Measurements from ENCODE around the gene IQCB1. TPM values are rescaled to one million over a fixed set of nuclear protein-coding genes. Genes with fewer than 3 reads are reported as not detected.

IQCB1 gene, protein sequence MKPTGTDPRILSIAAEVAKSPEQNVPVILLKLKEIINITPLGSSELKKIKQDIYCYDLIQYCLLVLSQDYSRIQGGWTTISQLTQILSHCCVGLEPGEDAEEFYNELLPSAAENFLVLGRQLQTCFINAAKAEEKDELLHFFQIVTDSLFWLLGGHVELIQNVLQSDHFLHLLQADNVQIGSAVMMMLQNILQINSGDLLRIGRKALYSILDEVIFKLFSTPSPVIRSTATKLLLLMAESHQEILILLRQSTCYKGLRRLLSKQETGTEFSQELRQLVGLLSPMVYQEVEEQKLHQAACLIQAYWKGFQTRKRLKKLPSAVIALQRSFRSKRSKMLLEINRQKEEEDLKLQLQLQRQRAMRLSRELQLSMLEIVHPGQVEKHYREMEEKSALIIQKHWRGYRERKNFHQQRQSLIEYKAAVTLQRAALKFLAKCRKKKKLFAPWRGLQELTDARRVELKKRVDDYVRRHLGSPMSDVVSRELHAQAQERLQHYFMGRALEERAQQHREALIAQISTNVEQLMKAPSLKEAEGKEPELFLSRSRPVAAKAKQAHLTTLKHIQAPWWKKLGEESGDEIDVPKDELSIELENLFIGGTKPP
- total RNA-seq, result 10 to 100 TPM; 17.2 to 28.2 (median 21.3) TPM
- polyA plus RNA-seq, result 10 to 100 TPM; 15.3 to 15.4 TPM
- long read RNA-seq, donor 1, transcript IQCB1-201 (15 exons, 2,594 nt), result major isoform, 48 of 101 reads
- long read RNA-seq, donor 1, partial matches to known transcripts, result 21 of 101 reads
- long read RNA-seq, donor 1, other reads (novel, unspliced or antisense), result 26 of 101 reads
- long read RNA-seq, donor 2, transcript IQCB1-201 (15 exons, 2,594 nt), result major isoform, 48 of 65 reads
- long read RNA-seq, donor 2, partial matches to known transcripts, result 12 of 65 reads
- long read RNA-seq, donor 2, other reads (novel, unspliced or antisense), result 5 of 65 reads
- long read RNA-seq, donor 3, transcript IQCB1-201 (15 exons, 2,594 nt), result major isoform, 27 of 33 reads
- long read RNA-seq, donor 3, partial matches to known transcripts, result 1 of 33 reads
- long read RNA-seq, donor 3, other reads (novel, unspliced or antisense), result 3 of 33 reads

DNA sequence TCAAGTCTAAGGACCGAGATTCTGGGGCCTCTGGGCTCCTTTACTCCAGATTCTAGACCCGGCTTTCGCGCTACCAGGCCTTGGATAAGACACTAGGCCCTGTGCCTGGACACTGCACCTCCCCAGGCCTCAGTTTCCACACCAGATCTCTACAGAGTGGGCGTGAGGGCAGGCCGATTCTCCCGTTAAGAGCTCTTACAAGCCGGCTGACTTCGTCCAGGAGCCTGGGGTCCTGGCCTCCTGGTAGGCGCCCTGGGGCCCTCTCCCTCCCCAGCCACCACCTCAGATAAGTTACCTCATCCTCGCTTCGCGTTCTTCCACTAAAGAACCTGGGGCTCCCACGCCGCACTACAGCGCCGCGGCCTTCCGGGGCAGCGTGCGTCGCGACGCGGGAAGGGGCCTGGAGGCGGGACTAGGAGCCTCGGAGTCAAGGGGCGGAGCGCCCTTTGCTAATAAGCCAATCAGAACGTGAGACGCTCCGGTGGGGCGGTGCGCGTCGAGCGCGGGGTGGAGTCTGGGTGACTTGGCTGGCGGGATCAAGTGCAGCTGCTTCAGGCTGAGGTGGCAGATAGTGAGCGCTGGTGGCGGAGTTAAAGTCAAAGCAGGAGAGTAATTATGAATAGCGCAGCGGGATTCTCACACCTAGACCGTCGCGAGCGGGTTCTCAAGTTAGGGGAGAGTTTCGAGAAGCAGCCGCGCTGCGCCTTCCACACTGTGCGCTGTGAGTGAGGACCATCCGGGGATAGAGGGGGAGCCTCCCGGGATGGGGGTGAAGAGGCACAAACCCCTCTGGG lies at the start of gene IQCB1, which contains the start of gene EAF2:
IQCB1 (minus strand) TSS at position 390 of the 794 bp plus-strand sequence. CDS start 6,100 bp downstream, outside the sequence.
EAF2 (plus strand) TSS at position 539 of the 794 bp plus-strand sequence; CDS start at position 616, 77 bp downstream.
- H3K27me3 ChIP-seq, result no peaks in the 10 kb centered on the region
- intact Hi-C loops (cut with DNase I), result no loop called here
- DNase-seq, result peak; percentile 94 to 97 (median 96)
- no peaks in the 10 kb centered on the region for H3K36me3 ChIP-seq
- no peaks in the 10 kb centered on the region for H3K9me3 ChIP-seq
- TF ChIP-seq, protein P1, sequence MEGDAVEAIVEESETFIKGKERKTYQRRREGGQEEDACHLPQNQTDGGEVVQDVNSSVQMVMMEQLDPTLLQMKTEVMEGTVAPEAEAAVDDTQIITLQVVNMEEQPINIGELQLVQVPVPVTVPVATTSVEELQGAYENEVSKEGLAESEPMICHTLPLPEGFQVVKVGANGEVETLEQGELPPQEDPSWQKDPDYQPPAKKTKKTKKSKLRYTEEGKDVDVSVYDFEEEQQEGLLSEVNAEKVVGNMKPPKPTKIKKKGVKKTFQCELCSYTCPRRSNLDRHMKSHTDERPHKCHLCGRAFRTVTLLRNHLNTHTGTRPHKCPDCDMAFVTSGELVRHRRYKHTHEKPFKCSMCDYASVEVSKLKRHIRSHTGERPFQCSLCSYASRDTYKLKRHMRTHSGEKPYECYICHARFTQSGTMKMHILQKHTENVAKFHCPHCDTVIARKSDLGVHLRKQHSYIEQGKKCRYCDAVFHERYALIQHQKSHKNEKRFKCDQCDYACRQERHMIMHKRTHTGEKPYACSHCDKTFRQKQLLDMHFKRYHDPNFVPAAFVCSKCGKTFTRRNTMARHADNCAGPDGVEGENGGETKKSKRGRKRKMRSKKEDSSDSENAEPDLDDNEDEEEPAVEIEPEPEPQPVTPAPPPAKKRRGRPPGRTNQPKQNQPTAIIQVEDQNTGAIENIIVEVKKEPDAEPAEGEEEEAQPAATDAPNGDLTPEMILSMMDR (IDR thresholded peaks at IDR 0.05), result no peak
- TF ChIP-seq POLR2A (IDR thresholded peaks at IDR 0.05) (peak; percentile 58), EP300 (IDR thresholded peaks at IDR 0.05) (no peak)
- peak within 1 kb of the TSS; percentile 42 to 75 for H3K27ac ChIP-seq
- H3K4me1 ChIP-seq (ENCODE audit: insufficient read depth), result peaks cover 4% of the 10 kb centered on the region
- WGBS, 3 donors, result 0 to 1% (median 0%) methylated on average over 53 to 54 of the region's 54 CpGs
- H3K4me3 ChIP-seq, result peak within 1 kb of the TSS; percentile 64

DNA sequence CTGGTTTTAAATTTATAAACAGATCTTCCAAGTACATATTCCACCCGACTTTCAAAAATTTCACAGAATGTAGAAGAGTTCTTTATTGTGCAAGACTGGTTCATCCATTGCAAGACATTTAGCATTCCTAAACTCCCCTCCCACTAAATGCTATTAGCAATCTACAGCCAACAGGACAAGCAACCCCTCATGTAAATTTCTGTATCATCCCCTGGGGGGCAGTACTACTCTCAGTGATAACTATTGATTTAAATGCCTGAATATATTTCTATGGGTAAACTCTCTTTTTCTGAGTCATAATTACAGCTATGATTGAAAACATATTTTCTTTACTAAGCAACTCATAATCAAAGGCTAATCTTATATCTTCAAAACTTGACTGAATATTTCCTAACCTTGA lies 48.6 kb upstream of the IQCB1 start:
- Histone ChIP-seq H3K4me3 (no peak overlapping the region), H3K27me3 (no peaks in the 10 kb centered on the region), H3K4me1 (ENCODE audit: insufficient read depth) (no peaks in the 10 kb centered on the region), H3K9me3 (no peaks in the 10 kb centered on the region), H3K27ac (no peak overlapping the region), H3K36me3 (no peaks in the 10 kb centered on the region)
- intact Hi-C loops (cut with DNase I), result no loop called here
- no peak for DNase-seq
- no peak for TF ChIP-seq EP300 (IDR thresholded peaks at IDR 0.05)
- WGBS, 3 donors, result 27 to 53% (median 42%) methylated on average over 1 of the region's 1 CpG

DNA sequence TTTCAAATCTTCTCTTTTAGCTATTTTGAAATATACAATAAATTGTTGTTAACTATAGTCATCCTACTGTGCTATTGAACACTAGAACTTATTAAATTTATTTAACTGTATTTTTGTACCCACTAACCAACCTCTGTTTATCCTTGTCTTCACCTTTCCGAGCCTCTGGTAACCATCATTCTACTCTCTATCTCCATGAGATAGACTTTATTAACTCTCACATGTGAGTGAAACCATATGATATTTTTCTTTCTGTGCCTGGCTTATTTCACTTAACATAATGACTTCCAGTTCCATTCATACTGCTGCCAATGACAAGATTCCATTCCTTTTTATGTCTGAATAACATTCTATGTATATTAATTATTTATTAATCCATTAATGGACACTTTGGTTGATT lies 43.6 kb upstream of the IQCB1 start:
- intact Hi-C loops (cut with DNase I), result no loop called here
- 56 to 65% (median 64%) methylated on average over 1 of the region's 1 CpG for WGBS, 3 donors
- no peaks in the 10 kb centered on the region for H3K36me3 ChIP-seq
- no peaks in the 10 kb centered on the region for H3K27me3 ChIP-seq
- no peak overlapping the region for H3K4me3 ChIP-seq
- H3K4me1 ChIP-seq (ENCODE audit: insufficient read depth), result no peaks in the 10 kb centered on the region
- H3K9me3 ChIP-seq, result no peaks in the 10 kb centered on the region
- DNase-seq, result no peak
- H3K27ac ChIP-seq, result no peak overlapping the region
- TF ChIP-seq EP300 (IDR thresholded peaks at IDR 0.05) (no peak), POLR2A (IDR thresholded peaks at IDR 0.05) (no peak)
- TF ChIP-seq, protein P1 (IDR thresholded peaks at IDR 0.05), result no peak

DNA sequence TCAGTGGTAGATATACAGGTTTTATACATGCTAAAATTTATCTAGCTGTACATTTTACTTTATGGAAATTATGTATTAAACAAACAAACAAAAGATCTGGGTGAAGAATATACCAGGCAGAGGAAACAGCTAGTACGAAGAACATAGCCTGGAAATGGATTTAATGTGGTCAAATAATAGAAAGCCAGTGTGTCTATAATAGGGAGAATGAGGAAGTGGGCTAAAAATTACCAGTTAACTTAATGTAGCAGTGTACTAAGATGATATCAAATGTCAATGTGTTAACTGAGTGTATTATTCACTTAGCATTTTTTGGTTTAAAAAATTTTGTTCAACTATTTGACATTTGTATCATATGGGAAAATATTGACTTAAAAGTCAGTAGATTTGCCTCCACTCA lies 36.6 kb upstream of the IQCB1 start:
- DNase-seq, result no peak
- WGBS, 3 donors, result 80 to 85% (median 82%) methylated on average over 1 of the region's 1 CpG
- TF ChIP-seq, protein P1 (IDR thresholded peaks at IDR 0.05), result no peak
- no peak for TF ChIP-seq EP300 (IDR thresholded peaks at IDR 0.05)
- no peaks in the 10 kb centered on the region for H3K36me3 ChIP-seq
- no peak overlapping the region for H3K4me3 ChIP-seq
- H3K27ac ChIP-seq, result no peak overlapping the region
- intact Hi-C loops (cut with DNase I), result no loop called here
- H3K9me3 ChIP-seq, result no peaks in the 10 kb centered on the region
- H3K27me3 ChIP-seq, result no peaks in the 10 kb centered on the region
- no peaks in the 10 kb centered on the region for H3K4me1 ChIP-seq (ENCODE audit: insufficient read depth)

Measured in ovary (tissue), 10 donors.